Head of caudate nucleus (tissue), 42 donors: ENCODE results near the gene PTPRM.

Experiments
- DNase-seq, 42 donors: peaks; one replicate each; pipeline versions ENCODE4 v3.0.0 to v3.0.0-alpha.2; 2020 to 2021; ENCODE audit warnings: mixed read lengths in 7 of 42
- intact Hi-C: fragments of 100-400 bp; cut with DNase I; formaldehyde crosslinking; loops from one replicate; pipeline ENCODE4 v1.15.0; 2022

The PTPRM gene

GRCh38 chr18:8176109-8176508 lies 609.0 kb downstream of the PTPRM start:
- intact Hi-C loops, result no loop called here
- DNase-seq, result peak in 1 of 42 donors; percentile 20

GRCh38 chr18:8176554-8176953 lies 609.4 kb downstream of the PTPRM start:
- DNase-seq, result no peak
- intact Hi-C loops, result no loop called here

GRCh38 chr18:8177330-8178016 lies 610.4 kb downstream of the PTPRM start:
- DNase-seq, result peak in 2 of 42 donors; percentile 16 to 20
- intact Hi-C loops, result no loop called here

GRCh38 chr18:8186413-8186812 lies 619.3 kb downstream of the PTPRM start:
- intact Hi-C loops, result loop anchor here (10.0 kb wide), 1 partner anchor 58 kb away; no protein-coding TSS in a partner anchor
- DNase-seq, result no peak

GRCh38 chr18:8188184-8188583 lies 621.1 kb downstream of the PTPRM start:
- DNase-seq, result no peak
- intact Hi-C loops, result loop anchor here (10.0 kb wide), 1 partner anchor 57 kb away; no protein-coding TSS in a partner anchor

GRCh38 chr18:8190980-8191379 lies 623.9 kb downstream of the PTPRM start:
- no peak for DNase-seq
- intact Hi-C loops, result no loop called here

GRCh38 chr18:8194431-8194830 lies 627.3 kb downstream of the PTPRM start:
- intact Hi-C loops, result no loop called here
- DNase-seq, result no peak

GRCh38 chr18:8196238-8196637 lies 629.1 kb downstream of the PTPRM start:
- no peak for DNase-seq
- intact Hi-C loops, result no loop called here

GRCh38 chr18:8197499-8197898 lies 630.4 kb downstream of the PTPRM start:
- no peak for DNase-seq
- intact Hi-C loops, result no loop called here

GRCh38 chr18:8207996-8208395 lies 640.9 kb downstream of the PTPRM start:
- intact Hi-C loops, result no loop called here

GRCh38 chr18:8208716-8209115 lies 641.6 kb downstream of the PTPRM start:
- DNase-seq, result no peak
- intact Hi-C loops, result no loop called here

More at GRCh38 chr18:8207996-8208395, 640.9 kb downstream of the PTPRM start:
- no peak for DNase-seq

GRCh38 chr18:8212896-8213780 lies 646.0 kb downstream of the PTPRM start:
- intact Hi-C loops, result no loop called here
- DNase-seq, result no peak

- DNase-seq, result no peak
- intact Hi-C loops, result no loop called here
These were observed 648.6 kb downstream of the PTPRM start for GRCh38 chr18:8215741-8216140.

- intact Hi-C loops, result no loop called here
- DNase-seq, result peak in 1 of 42 donors; percentile 19
These were observed 650.0 kb downstream of the PTPRM start for GRCh38 chr18:8217051-8217564.

- intact Hi-C loops, result no loop called here
These were observed 651.1 kb downstream of the PTPRM start for GRCh38 chr18:8218197-8218596.

GRCh38 chr18:8221452-8221851 lies 654.3 kb downstream of the PTPRM start:
- intact Hi-C loops, result no loop called here

More at GRCh38 chr18:8218197-8218596, 651.1 kb downstream of the PTPRM start:
- no peak for DNase-seq

GRCh38 chr18:8224576-8224975 lies 657.5 kb downstream of the PTPRM start:
- intact Hi-C loops, result no loop called here
- DNase-seq, result no peak

More at GRCh38 chr18:8221452-8221851, 654.3 kb downstream of the PTPRM start:
- no peak for DNase-seq

GRCh38 chr18:8229040-8229439 lies 661.9 kb downstream of the PTPRM start:
- no peak for DNase-seq
- intact Hi-C loops, result no loop called here

- DNase-seq, result no peak
- intact Hi-C loops, result no loop called here
These were observed 662.7 kb downstream of the PTPRM start for GRCh38 chr18:8229787-8230186.

GRCh38 chr18:8231316-8231715 lies 664.2 kb downstream of the PTPRM start:
- intact Hi-C loops, result no loop called here
- DNase-seq, result no peak
